K562 treated with DMSO at 1 percent for 4 hours (cell line): Measurements from ENCODE around the gene EPHB2. TPM values are rescaled to one million over a fixed set of nuclear protein-coding genes. Genes with fewer than 3 reads are reported as not detected.

ENCODE experiments used
- total RNA-seq: library from RNA; unstranded; fragments of 300-600 nt; gene quantifications from 2 replicates; pipeline ENCODE4 v1.2.3, GENCODE V29; 2022; ENCODE audit not compliant: insufficient read depth

The EPHB2 gene
- 0.53 TPM in 1 of 2 replicates, not detected in the other for total RNA-seq

DNA sequence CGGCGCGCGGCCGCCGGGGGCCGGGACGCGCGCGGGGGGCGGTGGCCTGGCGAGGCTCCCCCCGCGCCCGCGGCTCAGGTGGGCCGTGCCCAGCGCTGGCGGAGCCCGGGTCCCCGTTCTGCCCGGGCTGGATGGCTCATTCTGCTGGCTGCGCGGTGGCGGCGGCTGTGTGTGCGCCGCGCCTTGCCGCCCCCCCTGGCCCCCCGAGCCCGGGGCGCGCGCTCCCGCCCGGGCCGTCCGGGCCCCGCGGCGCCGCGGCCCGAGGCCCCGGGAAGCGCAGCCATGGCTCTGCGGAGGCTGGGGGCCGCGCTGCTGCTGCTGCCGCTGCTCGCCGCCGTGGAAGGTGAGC lies at the start of gene EPHB2:
Gene EPHB2 (plus strand): TSS at position 139 of the 349 bp plus-strand sequence. CDS start 144 bp downstream, at position 283.

Other genes with a start within 250 kb of the EPHB2 start
- not detected in 2 replicates for gene EPHA8, start 147.3 kb upstream of the EPHB2 start, total RNA-seq
- gene C1QA, start 74.2 kb upstream of the EPHB2 start, total RNA-seq = not detected in 2 replicates
- gene C1QC, start 67.2 kb upstream of the EPHB2 start, total RNA-seq = not detected in 2 replicates
- gene C1QB, start 57.6 kb upstream of the EPHB2 start, total RNA-seq = not detected in 2 replicates